ENCODE results near the gene TSFM.

TSFM gene

GRCh38 chr12:57782608-57783465 lies at the start of gene TSFM:
TSS of gene TSFM (plus strand) at chr12:57782787. CDS start at chr12:57782802, 15 bp downstream.
- DNase-seq (ENCODE audit: low spot score), result peak; percentile 90

DNA sequence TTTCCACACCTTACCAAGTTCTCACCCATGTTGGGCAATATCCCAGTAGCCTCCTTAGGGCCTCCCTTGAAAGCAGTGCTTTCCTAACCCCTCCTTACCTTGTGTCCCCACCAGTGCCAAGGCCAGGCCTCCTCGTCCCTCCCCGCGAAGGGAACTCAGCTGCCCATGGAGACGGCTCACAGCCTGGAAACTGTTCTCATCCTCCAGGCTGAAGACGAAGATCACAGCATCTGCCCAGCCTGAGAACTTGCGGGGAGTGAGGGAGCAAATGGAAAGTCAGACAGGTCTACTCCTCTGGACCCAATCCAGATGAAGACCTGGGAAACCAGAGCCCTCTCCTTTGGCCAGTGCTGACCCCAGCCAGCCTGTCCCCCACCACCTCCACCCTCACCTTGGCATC lies 48.7 kb upstream of the TSFM start:
- DNase-seq (ENCODE audit: low spot score), result no peak

DNA sequence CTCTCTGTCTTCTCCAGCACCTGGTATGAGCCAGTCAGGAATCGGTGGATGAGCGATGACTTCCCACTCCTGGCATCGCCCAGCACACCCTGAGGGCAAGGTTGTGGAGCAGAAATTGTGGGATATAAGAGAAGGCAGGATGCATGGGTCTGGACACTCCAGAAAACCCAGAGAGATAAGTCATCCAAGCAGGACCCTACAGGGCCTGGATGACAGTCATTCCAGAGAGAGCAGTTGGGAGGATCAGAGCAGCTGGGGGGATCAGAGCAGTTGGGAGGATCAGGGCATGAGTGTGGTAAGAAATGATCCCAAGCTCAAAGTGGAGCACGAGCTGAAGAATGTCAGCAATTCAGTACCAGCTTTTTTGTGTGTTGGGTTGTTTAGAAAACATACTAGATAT lies 48.0 kb upstream of the TSFM start:
- DNase-seq (ENCODE audit: low spot score), result no peak

GRCh38 chr12:57735198-57735855 lies 47.3 kb upstream of the TSFM start:
- DNase-seq (ENCODE audit: low spot score), result no peak

DNA sequence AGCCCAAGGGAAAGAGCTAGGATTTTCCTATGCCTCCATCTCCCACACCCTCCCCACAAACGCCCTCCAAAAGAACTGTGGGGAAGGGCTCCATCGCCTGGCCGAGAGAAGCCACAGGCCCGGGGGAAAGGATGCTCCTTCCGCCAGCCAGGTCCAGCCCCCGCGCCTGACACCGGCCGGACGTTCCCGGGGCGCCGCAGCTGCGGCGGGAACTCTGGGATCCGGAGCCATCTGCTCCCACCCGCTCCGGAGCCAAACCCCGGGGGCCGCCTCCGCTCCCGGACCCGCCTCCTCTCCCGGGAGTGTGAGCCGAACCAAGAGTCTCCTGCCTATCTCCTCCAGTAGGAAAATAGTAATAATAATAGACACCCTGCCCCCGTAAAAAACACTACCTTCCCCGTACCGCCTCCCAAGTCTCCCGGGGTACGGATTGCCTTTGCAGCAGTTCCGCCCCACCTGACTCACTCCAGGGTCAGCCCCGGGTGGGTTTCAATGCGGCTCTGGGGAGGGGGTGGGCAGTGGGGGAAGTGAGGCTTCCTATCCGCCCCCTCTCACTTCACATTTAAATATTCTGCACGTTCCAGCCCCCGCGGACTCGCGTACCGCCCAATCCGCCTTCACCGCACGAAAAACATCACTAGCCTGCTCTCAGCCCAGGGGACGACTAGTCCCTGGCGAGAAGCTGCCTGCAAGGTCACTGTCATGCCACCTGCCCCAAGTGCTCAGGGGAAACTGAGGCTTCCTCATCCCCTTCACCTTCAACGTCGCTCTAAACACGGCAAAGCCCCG lies 46.4 kb upstream of the TSFM start:
- no peak for DNase-seq (ENCODE audit: low spot score)

DNA sequence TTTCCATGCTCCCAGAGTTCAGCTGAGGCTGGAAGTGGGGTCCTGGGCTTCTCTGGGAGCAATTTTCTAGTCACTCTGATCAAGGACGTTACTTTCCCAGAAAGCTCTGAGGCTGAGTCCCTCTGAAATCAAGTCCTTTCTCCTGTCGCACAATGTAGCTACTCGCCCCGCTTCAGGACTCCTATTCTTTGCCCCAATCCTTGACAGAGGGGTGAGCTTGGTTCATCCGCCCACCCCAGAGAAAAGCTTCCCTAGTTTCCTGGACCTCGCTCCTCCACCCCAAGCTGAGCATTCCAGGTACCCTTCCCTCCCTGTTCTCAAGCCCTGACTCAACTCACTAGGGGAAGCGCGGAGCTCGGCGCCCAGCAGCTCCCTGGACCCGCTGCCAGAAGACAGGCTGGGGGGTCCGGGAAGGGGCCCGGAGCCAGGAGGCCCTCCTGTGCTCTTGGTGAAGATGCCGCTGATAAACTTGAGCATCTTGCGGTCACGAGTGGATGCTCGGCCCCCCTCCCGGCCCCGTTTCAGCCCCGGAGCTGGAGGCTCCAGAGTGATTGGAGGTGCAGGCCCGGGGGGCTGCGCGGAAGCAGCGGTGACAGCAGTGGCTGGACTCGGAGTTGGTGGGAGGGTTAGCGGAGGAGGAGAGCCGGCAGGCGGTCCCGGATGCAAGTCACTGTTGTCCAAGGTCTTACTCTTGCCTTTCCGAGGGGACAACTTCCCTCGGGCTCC lies 45.7 kb upstream of the TSFM start:
- no peak for DNase-seq (ENCODE audit: low spot score)

- DNase-seq (ENCODE audit: low spot score), result no peak
Measured at GRCh38 chr12:57737467-57738460, 44.8 kb upstream of the TSFM start.

DNA sequence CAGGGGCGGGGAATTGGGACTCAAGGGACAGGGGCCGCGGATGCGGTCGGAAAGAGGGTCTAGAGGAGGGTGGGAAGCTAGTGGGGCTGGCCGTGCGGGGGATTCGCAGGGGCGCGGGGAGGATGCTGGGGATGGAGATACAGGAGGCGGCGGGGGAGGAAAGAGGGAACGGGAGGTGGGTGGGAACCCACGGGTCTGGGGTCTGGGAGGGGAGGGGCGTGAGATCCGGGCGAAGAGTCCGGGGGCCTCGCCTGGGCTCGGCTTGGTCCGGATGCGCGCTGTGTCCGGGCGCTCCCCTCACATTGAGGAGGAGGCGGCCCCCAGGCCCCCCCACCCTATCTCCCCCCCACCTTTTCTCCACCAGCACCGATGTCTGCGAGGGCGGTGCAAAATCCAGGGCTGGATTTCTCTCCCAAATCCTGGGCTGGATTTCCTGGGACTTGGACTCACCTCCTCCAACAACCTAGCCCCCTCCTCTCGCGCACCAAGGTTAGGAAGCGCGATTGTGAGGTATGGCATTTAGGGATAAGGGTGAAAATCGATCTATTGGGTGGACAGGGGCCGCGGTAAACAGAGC lies 43.8 kb upstream of the TSFM start, which contains the start of gene AGAP2:
AGAP2 (minus strand) TSS at position 82 of the 577 bp plus-strand sequence. CDS start 496 bp downstream, outside the sequence.
- no peak for DNase-seq (ENCODE audit: low spot score)

GRCh38 chr12:57739387-57739786 lies 43.2 kb upstream of the TSFM start:
- no peak for DNase-seq (ENCODE audit: low spot score)

DNA sequence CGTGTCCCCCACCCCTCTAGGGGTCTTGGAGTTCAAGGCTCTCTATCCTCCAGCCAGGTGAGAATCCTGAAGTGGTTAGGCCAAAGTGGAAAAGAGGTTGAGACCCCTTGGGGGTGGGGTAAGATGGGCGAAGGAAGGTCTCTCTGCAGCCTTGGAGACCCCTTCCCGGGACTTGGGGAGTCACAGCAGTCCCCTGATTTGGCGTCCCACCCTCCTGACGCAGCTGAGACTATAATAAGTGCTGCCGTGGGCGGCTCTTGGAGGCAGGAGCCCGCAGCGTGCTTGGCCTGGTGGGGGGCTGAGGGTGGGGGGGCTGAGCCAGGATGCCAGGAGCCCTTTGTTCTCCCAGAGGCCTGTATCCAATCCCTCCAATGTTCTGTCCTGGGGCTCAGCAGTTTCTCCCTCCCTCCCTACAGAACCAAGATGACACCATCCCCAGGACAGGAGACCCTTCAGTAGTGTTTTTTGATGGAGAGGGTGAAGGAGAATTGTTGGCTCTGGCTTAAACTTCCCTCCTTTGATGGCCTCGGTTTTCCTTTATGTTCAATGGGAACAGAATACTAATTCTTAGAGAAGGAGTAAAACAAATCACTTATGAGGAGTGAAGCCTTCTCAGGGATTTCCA lies 42.6 kb upstream of the TSFM start:
- DNase-seq (ENCODE audit: low spot score), result no peak

DNA sequence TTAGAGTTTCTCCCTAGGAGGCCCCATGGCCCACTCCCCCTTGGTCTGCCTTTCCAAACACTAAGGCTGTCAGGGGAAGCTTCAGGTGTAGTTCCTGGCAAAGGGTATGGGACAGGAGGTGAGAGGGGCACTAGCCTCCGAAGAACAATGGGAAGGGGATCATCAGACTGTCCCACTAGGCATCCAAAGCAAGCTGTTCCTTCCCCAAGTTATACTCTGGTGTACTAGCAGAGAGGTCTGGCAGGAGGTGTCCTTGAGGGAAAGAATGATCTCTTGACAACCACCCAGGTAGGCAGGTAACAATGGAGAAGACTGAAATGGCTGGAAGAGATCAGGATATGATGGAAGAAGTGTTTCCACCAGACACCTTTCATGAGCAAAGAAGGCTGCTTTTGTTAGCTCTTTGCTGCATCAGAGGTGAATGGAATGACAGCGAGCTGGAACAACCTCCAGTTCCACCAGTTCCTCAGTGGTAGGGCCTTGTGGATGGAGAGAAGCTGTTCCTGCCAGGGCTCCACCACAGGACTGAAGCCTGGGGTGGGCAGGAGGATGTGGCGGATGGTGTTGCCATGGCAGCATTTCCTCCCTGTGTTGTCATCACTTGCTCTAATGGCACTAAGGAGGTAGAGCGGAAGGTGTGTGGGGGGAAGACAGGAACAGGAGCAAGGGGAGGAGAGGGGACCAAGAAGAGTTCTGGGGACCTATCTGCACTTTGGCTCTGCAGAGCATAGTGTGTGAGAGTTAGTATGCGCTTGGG lies 41.8 kb upstream of the TSFM start:
- DNase-seq (ENCODE audit: low spot score), result no peak

- no peak for DNase-seq (ENCODE audit: low spot score)
Measured at GRCh38 chr12:57741413-57741789, 41.2 kb upstream of the TSFM start.

GRCh38 chr12:57741844-57742738 lies 40.5 kb upstream of the TSFM start:
- no peak for DNase-seq (ENCODE audit: low spot score)

DNA sequence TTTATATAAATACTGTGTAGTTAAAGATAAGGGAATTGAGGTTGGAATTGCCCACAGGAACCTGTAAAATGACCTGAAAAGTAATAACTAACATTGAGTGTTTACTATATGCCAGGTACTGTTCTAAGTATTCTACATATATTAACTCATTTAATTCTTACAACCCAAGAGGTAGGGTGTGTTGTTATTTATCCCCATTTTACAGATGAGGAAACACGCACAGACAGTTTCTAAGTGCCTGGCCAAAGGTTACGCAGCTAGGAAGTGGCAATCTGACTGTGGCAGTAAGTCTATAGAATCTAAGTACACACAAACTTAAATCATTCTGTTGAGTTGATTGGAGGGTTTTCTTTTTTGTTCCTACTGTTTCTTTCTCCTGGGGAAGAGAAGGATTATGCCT lies 38.8 kb upstream of the TSFM start:
- no peak for DNase-seq (ENCODE audit: low spot score)

- no peak for DNase-seq (ENCODE audit: low spot score)
Measured at GRCh38 chr12:57744194-57744776, 38.3 kb upstream of the TSFM start.

- DNase-seq (ENCODE audit: low spot score), result peak; percentile 98
Measured at GRCh38 chr12:57744777-57745484, 37.7 kb upstream of the TSFM start, which contains the start of gene TSPAN31. TSS of gene TSPAN31 (plus strand) at chr12:57745039. CDS start at chr12:57745155, 116 bp downstream.

DNA sequence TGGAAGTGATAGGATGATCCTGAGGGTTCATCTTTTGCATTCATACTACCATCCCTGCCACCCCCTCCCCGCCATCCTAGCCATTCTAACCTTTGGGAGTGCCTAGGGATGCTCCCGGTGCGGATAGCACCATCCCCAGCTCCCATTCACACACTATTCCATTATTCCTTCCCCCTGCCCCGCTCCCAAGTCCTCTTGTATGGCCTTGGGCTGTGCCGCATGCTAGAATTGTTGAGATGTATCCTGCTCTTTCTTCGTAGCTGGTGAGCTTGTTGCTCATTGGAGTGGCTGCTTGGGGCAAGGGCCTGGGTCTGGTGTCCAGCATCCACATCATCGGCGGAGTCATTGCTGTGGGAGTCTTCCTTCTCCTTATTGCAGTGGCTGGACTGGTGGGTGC lies 37.1 kb upstream of the TSFM start:
- DNase-seq (ENCODE audit: low spot score), result no peak
